ELR (cell line): ENCODE data around the gene IFI27.

Source experiments
- DNase-seq: peaks from one replicate; pipeline ENCODE4 v3.0.0-alpha.2; 2015; ENCODE audit warnings: low read depth

Gene IFI27

GRCh38 chr14:94102768-94103482, 7.6 kb upstream of the IFI27 start:
- DNase-seq = no peak

DNA sequence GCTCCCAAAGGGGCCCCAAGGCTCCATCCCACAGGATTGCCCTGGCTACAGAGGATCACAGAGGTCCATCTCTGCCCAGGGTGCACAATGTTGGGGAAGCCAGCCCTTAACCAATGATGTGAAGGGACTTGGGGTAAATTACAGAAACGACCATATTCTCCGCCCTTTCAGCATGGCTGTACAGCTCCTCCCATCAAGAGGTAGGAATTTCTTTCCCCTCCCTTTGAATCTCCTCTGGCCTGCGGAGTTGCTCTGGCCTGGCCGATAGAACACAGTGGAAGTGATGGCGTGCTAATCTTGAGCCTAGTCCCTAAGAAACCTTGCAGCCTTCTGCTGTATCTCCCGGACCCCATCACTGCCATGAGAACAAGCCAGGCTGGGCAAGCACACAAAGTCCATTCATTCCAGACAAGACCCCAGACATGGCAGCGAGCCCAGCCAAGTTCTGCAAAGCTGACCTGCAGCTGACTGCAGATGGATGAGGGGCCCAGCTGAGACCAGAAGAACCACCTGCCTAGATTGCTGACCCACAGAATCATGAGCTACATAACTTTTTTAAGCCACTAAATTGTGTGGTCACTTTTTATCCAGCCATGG, 6.9 kb upstream of the IFI27 start:
- DNase-seq = no peak

DNA sequence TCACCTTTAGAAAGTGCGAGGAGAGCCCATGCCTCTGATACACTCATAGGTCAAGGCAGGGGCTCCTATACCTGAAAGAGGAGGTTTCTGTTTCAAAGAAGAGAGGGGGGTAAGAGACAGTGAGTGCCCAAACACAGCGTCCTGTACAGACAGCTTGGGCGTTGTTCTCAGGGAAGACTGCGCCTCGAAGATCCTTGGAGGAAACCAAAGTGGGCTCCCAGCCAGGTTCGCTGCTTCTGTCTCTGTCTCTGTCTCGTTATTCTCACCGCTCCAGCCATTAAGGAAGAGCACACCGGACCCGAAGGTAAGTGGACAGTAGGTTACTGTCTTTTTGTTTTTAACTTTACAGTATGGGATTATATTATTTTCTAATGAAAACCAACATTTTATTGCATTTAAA, 5.8 kb upstream of the IFI27 start:
- no peak for DNase-seq

DNA sequence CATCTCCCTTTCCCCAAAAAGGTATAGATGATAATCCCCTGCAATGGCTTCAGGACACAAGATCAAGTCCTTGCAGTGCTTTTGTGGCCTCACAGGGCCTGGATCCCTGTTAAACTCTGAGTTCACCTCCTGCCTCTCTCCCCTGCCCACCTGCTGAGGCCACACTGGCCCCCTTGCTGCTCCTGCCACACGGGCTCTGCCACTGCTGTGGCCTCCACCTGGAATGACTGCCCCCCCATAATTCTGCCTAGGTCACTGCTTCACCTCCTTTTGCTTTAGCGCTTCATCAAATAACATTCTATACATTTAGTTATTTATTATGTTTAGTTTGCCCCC, 653 bp upstream of the IFI27 start:
- no peak for DNase-seq

DNA sequence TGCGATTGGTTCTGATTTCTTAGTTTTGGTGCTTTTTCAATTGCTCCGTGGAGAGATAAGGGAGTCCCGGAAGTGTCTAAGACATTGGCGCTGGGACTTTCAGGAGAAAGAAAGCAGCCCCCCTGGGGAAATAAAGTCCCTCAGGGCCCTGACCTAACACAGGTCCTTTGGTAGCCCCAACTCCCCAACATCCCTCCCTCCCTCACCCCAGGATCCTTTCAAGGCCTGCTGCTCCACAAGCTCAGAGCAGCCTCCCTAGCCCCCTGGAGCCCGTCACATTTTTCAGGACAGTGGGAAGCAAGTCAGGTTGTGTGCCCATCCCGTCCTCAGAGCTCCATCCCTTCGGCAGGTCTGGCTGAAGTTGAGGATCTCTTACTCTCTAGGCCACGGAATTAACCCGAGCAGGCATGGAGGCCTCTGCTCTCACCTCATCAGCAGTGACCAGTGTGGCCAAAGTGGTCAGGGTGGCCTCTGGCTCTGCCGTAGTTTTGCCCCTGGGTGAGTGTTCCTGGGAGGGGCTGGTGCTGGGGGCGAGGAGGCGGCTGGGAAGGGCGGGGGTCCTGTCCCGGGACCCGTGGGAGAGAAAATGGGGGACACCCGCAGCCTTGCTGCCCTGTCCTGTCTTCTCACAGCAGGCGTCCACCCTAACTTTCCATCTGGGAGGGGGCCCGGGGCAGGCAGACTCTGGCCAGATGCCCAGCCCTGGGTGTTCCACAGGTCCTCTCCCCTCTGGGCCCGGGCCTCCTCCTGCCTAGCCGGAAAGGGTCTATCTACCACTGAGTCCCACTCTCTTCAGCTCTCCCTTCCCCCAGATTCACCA, 950 bp downstream of the IFI27 start:
- no peak for DNase-seq

GRCh38 chr14:94112513-94113063, 2.1 kb downstream of the IFI27 start:
- DNase-seq = no peak

GRCh38 chr14:94113073-94113472, 2.5 kb downstream of the IFI27 start:
- no peak for DNase-seq

DNA sequence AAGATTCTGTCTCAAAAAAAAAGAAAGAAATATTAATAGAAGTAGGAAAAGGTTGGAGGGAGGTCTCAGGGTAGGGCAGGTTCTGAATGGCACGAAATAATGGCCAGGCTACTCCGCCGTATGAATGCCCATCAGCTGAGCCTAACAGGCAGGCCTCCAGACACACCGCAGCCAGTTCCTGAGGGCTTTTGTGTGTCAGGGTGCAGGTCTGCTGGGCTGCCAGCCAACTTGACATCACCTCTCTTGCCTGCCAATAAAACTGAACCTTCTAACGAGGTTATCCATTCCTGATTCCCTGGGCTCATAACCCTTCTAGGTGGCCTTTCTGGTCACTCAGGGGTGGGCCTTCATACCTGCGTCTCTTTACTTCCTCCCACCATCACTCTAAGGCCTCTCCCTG, 3.0 kb downstream of the IFI27 start:
- DNase-seq = no peak

DNA sequence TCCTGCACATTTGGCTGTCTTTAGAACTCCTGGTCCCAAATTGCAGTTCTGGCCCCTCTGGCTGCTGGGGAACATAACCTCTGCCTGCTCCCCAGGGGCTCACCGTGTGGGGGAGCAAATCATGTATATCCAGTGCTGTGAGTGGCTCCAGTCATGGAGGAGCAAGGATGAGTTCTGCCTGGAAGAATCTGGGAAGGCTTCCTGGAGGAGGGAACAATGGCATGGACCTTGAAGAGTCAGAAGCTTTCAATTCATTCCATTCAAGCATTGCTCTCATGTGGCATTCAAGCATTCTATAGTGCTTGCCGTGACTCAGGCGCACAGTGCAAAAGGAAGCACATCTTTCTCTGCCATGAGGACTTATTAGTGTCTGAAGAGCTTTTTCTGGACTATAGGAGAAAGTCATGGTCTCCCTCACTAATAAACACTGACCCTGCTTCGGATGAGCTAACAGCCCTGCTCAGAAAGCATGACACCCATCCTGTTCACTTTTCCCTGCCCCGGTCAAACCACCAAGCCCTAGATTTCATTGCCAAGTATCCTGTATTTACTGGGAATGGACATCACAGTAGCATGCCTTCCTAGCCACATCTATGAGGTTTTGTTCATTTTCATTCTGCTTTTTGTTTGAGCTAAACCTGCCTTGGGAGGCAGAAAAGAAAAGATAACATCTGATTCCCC, 3.5 kb downstream of the IFI27 start:
- DNase-seq = no peak

- no peak for DNase-seq
Measured at GRCh38 chr14:94114589-94115057, 4.1 kb downstream of the IFI27 start.

GRCh38 chr14:94115058-94115591, 4.6 kb downstream of the IFI27 start:
- DNase-seq = no peak

DNA sequence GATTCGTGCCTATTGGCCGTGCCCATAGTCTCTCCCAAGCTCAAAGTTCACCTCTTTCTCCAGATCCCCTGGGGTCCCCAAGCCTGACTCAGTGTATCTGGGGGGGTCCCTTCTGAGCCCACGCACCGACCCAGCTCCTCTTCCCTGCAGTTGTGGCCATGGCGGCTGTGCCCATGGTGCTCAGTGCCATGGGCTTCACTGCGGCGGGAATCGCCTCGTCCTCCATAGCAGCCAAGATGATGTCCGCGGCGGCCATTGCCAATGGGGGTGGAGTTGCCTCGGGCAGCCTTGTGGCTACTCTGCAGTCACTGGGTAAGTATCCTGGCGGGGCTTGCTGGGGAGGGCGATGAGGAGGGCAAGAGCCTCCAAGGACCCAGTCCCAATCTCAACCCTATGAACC, 5.1 kb downstream of the IFI27 start:
- no peak for DNase-seq

- DNase-seq = no peak
Measured at GRCh38 chr14:94116701-94117100, 6.2 kb downstream of the IFI27 start.

GRCh38 chr14:94117856-94118255, 7.3 kb downstream of the IFI27 start:
- no peak for DNase-seq

GRCh38 chr14:94119071-94119470, 8.5 kb downstream of the IFI27 start:
- DNase-seq = no peak

- peak; percentile 92 for DNase-seq
Measured at GRCh38 chr14:94120667-94121340, 10.3 kb downstream of the IFI27 start.

- DNase-seq = no peak
Measured at GRCh38 chr14:94121485-94121884, 10.9 kb downstream of the IFI27 start.

GRCh38 chr14:94122438-94122837, 11.9 kb downstream of the IFI27 start:
- DNase-seq = no peak

GRCh38 chr14:94123296-94123695, 12.8 kb downstream of the IFI27 start:
- DNase-seq = no peak

GRCh38 chr14:94123868-94124267, 13.3 kb downstream of the IFI27 start:
- DNase-seq = no peak

DNA sequence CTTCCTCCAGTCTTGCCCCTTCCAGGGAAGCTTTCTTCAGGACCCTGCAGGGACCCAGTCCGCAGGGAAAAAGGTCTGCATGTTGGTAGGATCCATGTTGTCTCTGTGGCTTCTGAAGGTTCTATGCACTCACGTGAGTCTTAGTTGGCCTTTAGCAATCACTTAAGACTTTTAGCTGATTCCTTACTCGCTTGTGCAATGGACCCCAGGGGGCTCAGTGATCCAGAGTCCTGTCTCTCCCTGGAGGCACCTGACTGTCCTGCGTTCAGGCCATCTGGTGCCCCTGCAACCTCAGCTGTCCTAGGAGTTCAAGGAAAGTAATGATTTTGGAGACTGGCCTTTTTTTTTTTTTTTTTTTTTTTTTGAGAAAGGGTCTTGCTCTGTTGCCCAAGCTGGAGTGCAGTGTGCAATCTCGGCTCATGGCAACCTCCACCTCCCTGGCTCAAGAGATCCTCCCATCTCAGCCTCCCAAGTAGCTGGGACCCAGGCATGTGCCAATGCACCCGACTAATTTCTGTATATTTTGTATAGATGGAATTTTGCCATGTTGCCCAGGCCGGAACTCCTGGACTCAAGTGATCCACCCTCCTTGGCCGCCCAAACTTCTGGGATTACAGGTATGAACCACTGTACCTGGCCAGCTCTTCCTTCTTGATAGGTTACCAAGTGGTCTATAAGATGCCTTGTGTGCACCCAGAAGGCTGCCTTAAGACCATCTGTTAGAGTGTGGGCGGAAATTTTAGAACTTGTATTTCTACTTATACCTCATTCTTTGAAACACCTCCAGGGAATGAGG, 14.2 kb downstream of the IFI27 start:
- DNase-seq = no peak
